Ishikawa (cell line): ENCODE measurements around the gene EPB41L2.

Source experiments
- CEBPB ChIP-seq: IDR thresholded peaks from 2 replicates; pipeline ENCODE4 v1.6.1; 2012
- CREB1 ChIP-seq: IDR thresholded peaks from 2 replicates; pipeline ENCODE4 v1.6.1; 2012; ENCODE audit warnings: low read depth
- EGR1 ChIP-seq: IDR thresholded peaks from 2 replicates; pipeline ENCODE4 v1.6.1; 2012
- EP300 ChIP-seq: IDR thresholded peaks from 2 replicates; pipeline ENCODE4 v1.6.1; 2012; ENCODE audit warnings: borderline replicate concordance
- FOXM1 ChIP-seq: IDR thresholded peaks from 2 replicates; pipeline ENCODE4 v1.6.1; 2012; ENCODE audit warnings: low read depth, borderline replicate concordance
- MAX ChIP-seq: IDR thresholded peaks from 2 replicates; pipeline ENCODE4 v1.6.1; 2012
- NFIC ChIP-seq: IDR thresholded peaks from 2 replicates; pipeline ENCODE4 v1.6.1; 2012
- RAD21 ChIP-seq: IDR thresholded peaks from 2 replicates; pipeline ENCODE4 v1.6.1; 2012; ENCODE audit warnings: low read depth
- TAF1 ChIP-seq: IDR thresholded peaks from 2 replicates; pipeline ENCODE4 v1.6.1; 2012; ENCODE audit warnings: low read depth, mild to moderate bottlenecking
- TCF12 ChIP-seq: IDR thresholded peaks from 2 replicates; pipeline ENCODE4 v1.6.1; 2012; ENCODE audit warnings: low read depth
- TEAD4 ChIP-seq: IDR thresholded peaks from 2 replicates; pipeline ENCODE4 v1.6.1; 2012
- YY1 ChIP-seq: IDR thresholded peaks from 2 replicates; pipeline ENCODE4 v1.6.1; 2012; ENCODE audit warnings: low read depth
- TF ChIP-seq, protein P1 (sequence below): IDR thresholded peaks from 2 replicates; pipeline ENCODE4 v1.6.1; 2012; ENCODE audit warnings: low read depth, mild to moderate bottlenecking
- TF ChIP-seq, protein P2 (sequence below): IDR thresholded peaks from 2 replicates; pipeline ENCODE4 v1.6.1; 2012

- no peak for TF ChIP-seq CREB1
- no peak for TF ChIP-seq TEAD4
- TF ChIP-seq EP300, result no peak
- no peak for TF ChIP-seq RAD21
- TF ChIP-seq, protein P1, sequence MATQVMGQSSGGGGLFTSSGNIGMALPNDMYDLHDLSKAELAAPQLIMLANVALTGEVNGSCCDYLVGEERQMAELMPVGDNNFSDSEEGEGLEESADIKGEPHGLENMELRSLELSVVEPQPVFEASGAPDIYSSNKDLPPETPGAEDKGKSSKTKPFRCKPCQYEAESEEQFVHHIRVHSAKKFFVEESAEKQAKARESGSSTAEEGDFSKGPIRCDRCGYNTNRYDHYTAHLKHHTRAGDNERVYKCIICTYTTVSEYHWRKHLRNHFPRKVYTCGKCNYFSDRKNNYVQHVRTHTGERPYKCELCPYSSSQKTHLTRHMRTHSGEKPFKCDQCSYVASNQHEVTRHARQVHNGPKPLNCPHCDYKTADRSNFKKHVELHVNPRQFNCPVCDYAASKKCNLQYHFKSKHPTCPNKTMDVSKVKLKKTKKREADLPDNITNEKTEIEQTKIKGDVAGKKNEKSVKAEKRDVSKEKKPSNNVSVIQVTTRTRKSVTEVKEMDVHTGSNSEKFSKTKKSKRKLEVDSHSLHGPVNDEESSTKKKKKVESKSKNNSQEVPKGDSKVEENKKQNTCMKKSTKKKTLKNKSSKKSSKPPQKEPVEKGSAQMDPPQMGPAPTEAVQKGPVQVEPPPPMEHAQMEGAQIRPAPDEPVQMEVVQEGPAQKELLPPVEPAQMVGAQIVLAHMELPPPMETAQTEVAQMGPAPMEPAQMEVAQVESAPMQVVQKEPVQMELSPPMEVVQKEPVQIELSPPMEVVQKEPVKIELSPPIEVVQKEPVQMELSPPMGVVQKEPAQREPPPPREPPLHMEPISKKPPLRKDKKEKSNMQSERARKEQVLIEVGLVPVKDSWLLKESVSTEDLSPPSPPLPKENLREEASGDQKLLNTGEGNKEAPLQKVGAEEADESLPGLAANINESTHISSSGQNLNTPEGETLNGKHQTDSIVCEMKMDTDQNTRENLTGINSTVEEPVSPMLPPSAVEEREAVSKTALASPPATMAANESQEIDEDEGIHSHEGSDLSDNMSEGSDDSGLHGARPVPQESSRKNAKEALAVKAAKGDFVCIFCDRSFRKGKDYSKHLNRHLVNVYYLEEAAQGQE, result no peak
- no peak for TF ChIP-seq NFIC
- TF ChIP-seq CEBPB, result peak; percentile 52; the same call in 1 of the 2 replicates
- TF ChIP-seq MAX, result no peak
- no peak for TF ChIP-seq YY1
- TF ChIP-seq TAF1, result no peak
- TF ChIP-seq EGR1, result no peak
- TF ChIP-seq TCF12, result no peak
- TF ChIP-seq FOXM1, result no peak
- TF ChIP-seq, protein P2, sequence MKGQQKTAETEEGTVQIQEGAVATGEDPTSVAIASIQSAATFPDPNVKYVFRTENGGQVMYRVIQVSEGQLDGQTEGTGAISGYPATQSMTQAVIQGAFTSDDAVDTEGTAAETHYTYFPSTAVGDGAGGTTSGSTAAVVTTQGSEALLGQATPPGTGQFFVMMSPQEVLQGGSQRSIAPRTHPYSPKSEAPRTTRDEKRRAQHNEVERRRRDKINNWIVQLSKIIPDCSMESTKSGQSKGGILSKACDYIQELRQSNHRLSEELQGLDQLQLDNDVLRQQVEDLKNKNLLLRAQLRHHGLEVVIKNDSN, result no peak
These were observed 130.6 kb downstream of the EPB41L2 start for GRCh38 chr6:130932438-130932837.
